Right lung (tissue), 5 donors: Measurements from ENCODE around the gene PAFAH1B2. TPM values are rescaled to one million over a fixed set of nuclear protein-coding genes. Genes with fewer than 3 reads are reported as not detected.

Experiments
- DNase-seq, 2 donors: peaks; one replicate each; pipeline ENCODE4 v3.0.0-alpha.2; 2013
- polyA plus RNA-seq, 5 donors: library from polyadenylated mRNA; unstranded; fragments of 120-200 nt; gene quantifications; one replicate each; pipeline versions ENCODE4 v1.2.1 to v1.2.3, GENCODE V29; 2013; ENCODE audit warnings: inconsistent platforms in 1 of 5, low replicate concordance in 1 of 5; ENCODE audit not compliant: insufficient read length in 5 of 5, insufficient read depth in 1 of 5

The PAFAH1B2 gene
- polyA plus RNA-seq, 5 donors: 48.3 to 70.6 (median 65.0) TPM

DNA sequence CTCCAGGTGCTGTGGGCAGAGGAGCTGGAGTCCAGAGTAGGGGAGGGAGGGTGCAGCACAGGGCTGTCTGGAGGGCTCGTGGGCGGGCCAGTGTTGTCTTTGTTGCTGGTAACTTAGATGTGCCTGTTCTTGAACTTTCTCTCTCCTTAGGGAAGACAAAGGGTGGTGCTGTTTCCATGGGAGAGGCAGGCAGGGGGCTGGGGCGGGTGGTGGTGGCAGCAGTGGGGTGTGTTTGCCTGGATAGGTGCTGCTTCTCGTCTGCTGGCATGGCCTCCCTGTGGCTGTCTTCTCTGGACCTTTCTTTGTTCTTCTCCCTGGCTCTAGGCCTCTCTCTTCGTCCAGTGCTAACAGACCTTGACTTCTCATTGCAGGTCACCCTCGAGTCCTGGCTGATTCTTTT lies 42.9 kb downstream of the PAFAH1B2 start:
- DNase-seq: no peak

DNA sequence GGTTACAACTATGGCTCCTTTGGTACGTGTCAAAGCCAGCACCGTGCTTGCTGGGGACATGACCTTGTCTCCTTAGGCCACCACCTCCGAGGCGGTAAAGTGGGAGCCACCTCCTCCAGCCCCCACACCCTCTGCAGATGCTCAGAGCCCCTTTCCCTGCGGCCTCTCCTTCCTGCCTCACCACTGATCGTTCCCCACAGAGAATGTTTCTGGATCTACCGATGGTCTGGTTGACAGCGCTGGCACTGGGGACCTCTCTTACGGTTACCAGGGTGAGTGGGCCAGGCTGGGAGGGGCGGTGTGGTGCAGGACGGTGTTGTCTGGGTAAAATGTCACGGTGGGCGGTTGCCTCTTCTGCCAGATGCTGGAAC lies 43.3 kb downstream of the PAFAH1B2 start:
- no peak for DNase-seq

DNA sequence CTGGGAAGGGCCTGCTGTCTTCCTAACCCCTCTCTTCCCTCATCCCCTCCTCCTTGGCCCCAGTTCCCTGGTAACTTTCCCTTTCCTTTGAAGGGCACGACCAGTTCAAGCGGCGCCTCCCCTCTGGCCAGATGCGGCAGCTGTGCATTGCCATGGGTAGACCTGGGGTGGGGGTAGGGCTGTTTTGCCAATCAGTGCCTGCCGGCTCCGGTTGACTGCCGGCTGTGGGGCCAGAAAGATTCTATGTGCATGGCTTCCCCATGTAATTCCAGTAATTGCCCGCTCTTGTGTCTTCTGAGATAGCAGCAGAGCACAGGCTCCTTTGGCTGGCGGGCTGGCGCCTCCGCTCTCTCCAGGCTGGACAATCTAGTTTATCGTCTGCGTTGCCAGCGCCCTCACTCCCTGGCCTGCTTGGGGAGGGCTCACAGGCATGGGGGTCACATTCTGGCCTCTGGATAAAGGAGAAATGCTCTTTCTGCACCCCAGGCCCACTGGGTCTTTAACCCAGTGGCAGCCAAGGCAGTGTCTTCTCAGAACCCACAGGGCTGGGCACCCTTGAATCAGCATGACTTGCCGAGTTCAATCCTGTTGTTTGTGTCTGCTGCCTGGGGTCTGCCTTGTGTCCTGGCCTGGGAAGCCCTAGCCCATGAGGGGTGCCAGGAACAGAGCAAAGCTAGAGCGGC lies 43.9 kb downstream of the PAFAH1B2 start:
- DNase-seq: no peak

DNA sequence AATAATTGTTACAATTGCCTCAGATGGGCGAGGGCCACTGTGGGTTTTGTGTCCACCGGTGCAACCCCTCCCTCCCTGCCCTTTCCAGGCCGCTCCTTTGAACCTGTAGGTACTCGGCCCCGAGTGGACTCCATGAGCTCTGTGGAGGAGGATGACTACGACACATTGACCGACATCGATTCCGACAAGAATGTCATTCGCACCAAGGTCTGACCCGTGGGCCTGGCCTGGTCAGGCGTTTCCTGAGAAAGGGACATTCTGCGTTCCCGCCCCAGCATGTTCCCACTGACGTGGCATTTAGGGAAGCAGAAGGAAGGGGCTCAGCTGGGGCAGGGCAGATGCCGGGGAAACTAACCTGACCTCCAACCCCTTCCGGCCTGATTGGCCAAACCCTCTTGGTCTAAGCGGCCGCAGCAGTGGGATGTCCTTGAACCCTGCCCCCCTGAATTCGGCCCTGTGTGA lies 44.6 kb downstream of the PAFAH1B2 start:
- DNase-seq: no peak

DNA sequence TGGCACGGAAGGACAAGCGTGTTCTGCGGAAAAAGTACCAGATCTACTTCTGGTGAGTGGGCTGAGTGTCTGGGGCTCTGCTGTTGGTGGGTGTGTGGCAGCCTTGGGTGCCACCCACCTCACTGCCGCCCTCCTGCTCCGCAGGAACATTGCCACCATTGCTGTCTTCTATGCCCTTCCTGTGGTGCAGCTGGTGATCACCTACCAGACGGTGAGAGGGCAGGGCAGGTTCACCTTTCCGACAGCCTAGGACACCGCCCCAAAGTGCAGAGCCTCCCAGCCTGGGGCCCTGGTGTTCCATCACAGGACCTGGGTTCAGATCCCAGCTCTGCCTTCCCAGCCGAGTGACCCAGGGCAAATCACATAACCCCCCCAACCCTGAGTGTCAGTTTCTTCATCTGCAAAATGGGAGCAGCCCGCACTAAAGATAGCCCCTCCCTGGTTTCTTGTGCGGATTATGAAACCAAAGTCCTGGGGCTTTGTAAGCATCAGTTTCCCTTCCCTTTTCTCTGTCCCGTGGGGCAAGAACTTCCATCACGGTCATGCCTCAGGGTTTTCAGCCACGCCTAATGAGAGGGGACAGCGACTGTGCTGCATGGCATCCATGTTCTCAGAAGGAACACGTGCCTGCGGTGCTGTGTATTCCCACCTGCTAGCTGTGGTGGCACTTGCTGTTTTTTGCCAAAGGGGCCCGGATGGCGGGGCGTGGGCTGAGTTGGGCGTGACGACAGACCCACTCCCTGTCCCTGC lies 45.3 kb downstream of the PAFAH1B2 start:
- DNase-seq: no peak

DNA sequence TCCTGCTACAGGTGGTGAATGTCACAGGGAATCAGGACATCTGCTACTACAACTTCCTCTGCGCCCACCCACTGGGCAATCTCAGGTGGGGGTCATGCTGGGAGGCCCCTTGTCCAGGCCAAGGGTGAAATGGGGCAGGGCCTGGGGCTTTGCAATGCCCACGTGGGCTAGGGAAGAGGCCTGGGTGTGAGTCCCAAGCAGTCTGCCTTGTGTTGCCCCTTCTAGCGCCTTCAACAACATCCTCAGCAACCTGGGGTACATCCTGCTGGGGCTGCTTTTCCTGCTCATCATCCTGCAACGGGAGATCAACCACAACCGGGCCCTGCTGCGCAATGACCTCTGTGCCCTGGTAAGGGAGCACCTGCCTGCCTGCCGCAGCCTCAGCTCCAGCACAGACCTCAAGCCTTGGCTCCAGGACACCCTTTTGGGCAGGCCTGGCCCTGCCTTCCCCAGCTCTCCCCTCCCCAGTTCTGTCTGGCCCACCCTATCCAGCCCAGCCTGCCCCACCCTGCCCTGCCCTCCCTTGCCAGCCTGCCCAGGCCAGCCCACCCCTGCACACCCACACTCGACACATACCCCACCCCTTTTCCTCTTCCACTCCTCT lies 46.0 kb downstream of the PAFAH1B2 start:
- no peak for DNase-seq

DNA sequence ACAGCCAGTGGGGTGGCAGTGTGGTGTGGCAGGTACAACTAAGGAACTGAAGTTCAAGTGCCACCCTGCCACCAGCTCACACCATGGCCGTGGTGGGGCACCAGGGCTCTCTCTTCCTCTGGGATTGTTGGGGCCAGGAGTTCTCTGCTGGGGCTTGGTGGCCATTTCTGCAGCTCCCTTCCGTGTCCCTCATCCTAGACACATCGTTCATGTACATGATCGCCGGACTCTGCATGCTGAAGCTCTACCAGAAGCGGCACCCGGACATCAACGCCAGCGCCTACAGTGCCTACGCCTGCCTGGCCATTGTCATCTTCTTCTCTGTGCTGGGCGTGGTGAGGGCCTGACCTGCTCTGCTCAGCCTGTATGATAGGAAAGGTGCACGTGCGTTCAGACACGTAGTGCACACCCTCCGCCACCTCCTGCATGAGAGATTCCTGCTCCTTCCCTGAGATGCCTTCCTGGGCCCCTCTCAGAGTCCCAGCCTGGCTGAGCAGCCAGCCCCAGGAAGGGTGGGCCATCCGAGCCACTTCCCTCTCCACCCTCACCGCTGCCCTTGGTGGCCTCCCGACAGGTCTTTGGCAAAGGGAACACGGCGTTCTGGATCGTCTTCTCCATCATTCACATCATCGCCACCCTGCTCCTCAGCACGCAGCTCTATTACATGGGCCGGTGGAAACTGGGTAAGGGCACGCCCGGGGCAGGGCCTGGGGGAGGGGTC lies 47.8 kb downstream of the PAFAH1B2 start:
- DNase-seq: no peak

DNA sequence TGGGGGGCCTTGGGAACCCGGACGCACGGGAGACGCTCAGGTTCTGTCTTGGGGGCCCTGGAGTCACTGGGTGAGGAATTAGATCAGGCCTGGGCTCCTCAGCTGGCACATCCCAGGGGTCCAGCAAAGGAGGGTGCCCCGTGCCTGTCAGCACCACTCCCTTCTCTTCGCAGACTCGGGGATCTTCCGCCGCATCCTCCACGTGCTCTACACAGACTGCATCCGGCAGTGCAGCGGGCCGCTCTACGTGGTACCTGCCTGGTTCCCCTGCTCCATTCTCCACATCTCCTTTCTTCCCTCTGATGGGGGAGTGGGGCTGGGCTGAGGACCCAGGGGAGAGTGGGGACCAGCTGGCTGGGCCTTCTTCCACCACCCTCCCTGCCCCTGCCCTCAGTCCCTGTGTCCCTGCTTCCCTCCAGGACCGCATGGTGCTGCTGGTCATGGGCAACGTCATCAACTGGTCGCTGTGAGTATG lies 48.4 kb downstream of the PAFAH1B2 start:
- DNase-seq: no peak

DNA sequence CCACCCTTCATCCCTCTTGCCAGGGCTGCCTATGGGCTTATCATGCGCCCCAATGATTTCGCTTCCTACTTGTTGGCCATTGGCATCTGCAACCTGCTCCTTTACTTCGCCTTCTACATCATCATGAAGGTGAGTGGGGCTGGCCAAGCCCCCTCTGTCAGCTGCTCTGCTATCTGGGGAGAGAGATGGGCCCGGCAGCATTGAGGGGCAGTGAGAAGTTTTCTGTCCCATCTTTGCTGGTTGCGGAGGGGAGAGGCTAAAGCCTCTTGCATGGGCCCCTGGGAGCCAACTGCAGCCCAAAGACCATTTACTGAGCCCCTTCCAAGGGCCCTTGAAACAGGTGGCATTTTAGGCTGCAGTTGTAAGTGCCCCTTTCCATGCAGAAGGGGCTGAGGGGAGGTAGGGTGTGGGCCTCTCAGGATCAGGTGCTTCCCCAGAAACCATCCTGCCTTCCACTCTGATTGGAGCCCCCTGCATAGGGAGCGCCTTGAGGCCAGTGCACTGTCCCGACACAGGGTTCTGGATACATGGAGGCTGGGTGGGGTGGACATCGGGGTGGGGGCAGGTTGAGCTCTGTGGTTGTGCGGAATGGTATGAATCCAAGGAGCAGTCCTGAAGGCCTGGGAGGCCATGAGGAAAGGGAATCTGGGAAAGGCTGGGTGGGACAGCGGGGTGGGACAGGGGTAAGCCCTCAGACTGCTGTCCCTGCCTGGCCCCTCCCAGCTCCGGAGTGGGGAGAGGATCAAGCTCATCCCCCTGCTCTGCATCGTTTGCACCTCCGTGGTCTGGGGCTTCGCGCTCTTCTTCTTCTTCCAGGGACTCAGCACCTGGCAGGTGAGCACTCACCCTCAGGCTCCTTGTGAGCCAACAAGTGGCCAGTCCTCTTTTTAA lies 49.3 kb downstream of the PAFAH1B2 start:
- no peak for DNase-seq

DNA sequence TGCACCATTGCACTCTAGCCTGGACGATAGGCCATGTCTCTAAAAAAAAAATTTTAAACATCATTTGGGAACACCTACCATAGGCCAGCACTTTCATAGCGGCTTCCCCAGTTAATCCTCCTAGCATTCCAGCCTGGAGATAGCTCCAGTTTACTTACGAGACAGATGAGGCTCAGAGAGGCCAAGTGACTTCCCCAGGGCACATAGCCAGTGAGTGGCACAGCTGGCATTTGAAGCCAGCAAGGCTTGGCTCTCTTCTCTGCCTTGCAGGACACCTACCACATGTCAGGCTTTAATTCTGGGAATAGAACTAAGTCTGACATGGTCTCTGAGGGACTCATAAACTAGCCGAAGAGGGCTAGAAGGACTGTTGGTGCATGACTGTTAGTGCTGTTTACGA lies 50.2 kb downstream of the PAFAH1B2 start:
- no peak for DNase-seq

DNA sequence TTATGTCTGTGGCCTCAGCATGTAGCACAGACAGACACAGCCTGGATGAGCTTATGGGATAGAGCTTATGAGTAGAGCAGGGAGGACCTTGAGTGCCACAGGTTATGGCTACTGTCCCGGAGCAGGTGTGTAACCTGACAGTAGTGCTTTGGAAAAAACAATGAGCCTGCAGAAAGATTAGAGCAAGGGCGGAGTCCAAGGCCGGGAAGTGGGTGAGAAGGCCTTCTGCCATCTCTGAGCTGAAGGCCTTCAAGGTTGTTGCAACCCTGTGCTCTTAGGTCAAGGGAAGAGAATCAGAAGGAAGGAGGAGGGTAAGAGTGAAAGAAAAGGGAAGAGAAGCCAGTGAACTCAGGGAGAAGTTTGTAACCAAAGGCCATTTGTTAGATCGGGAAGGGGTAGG lies 51.2 kb downstream of the PAFAH1B2 start:
- DNase-seq: no peak

DNA sequence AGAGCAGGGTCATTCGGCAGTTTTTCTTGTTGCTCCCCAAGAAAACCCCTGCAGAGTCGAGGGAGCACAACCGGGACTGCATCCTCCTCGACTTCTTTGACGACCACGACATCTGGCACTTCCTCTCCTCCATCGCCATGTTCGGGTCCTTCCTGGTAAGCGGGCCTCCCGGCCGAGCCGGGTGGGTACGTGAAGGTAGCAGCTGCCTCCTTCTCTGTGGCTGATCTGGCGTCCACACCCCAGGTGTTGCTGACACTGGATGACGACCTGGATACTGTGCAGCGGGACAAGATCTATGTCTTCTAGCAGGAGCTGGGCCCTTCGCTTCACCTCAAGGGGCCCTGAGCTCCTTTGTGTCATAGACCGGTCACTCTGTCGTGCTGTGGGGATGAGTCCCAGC lies 51.7 kb downstream of the PAFAH1B2 start:
- no peak for DNase-seq

DNA sequence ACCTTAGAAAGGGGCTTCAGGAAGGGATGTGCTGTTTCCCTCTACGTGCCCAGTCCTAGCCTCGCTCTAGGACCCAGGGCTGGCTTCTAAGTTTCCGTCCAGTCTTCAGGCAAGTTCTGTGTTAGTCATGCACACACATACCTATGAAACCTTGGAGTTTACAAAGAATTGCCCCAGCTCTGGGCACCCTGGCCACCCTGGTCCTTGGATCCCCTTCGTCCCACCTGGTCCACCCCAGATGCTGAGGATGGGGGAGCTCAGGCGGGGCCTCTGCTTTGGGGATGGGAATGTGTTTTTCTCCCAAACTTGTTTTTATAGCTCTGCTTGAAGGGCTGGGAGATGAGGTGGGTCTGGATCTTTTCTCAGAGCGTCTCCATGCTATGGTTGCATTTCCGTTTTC lies 52.9 kb downstream of the PAFAH1B2 start:
- DNase-seq: no peak

DNA sequence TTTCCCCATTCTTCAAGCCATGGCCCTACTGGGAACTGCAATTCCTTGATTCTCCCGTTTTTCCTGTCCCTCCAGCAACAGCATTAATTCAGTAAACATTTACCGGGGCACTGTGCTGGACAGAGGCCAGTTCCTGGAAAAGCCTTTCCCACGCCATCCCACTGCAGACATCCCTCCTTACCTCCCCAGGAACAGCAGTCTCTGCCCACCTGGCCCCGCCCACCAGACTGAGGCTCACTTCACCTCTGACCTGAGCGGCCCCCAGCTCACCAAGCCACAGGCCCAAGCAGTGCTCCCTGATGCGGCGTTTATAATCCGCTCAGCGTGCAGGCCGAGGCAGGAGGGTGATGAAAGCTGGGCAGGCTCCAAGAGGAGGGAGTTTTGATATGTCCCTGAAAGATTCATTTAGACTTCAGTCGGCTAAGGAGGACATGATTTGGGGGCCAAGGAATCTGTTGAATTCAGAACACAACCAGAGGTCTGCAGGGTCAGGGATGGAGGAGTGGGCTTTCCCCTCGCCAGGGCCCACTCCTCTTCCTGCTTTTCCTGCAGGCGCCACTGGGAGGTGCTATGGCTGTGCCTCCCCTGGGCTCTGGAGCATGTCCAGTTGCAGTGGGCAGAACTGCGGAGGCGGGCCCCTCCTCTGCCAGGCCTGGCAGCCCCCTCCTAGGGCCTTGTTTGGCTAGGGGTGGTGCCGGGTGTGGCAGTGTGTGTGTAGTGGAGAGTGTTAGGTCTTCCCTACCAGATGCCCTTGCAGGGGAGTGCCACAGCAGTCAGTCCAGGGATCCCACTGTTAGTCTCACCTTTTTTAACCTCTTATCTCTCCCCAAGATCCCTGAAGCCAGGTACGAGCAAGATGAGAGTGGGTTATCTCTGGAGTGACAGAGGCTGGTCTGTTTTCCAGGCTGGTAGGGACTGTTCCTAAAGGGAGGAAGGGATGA lies 53.7 kb downstream of the PAFAH1B2 start:
- no peak for DNase-seq

DNA sequence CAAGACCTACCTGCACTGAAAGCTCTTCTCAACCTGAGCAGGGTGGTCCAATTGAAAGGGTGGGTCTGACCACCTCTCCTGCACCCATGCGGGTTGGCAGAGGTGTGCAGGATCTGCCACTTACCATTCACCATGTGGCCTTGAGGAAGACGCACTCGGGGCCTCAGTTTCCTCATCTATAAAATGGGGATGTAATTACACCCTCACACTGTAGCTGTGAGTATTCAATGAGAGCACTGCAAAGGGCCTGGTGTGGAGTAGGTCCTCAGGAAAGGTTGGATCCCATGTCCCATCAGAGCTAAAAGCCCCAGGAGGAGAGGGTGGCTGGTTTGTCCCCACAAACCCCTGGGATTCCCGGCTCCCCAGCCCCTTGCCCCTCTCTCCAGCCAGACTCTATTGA lies 54.5 kb downstream of the PAFAH1B2 start:
- no peak for DNase-seq

DNA sequence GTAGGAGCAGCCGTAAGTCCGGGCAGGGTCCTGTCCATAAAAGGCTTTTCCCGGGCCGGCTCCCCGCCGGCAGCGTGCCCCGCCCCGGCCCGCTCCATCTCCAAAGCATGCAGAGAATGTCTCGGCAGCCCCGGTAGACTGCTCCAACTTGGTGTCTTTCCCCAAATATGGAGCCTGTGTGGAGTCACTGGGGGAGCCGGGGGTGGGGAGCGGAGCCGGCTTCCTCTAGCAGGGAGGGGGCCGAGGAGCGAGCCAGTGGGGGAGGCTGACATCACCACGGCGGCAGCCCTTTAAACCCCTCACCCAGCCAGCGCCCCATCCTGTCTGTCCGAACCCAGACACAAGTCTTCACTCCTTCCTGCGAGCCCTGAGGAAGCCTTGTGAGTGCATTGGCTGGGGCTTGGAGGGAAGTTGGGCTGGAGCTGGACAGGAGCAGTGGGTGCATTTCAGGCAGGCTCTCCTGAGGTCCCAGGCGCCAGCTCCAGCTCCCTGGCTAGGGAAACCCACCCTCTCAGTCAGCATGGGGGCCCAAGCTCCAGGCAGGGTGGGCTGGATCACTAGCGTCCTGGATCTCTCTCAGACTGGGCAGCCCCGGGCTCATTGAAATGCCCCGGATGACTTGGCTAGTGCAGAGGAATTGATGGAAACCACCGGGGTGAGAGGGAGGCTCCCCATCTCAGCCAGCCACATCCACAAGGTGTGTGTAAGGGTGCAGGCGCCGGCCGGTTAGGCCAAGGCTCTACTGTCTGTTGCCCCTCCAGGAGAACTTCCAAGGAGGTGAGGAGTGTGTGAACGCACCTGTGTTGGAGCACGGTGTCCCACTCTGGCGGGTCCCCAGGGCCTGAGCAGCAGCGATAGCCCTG lies 55.2 kb downstream of the PAFAH1B2 start, which contains the start of gene TAGLN:
Gene TAGLN, plus strand, starts transcription at position 318 of the 863 bp plus-strand sequence. CDS start 3,644 bp downstream, outside the sequence.
- peak in 1 of 2 donors; percentile 50 for DNase-seq

DNA sequence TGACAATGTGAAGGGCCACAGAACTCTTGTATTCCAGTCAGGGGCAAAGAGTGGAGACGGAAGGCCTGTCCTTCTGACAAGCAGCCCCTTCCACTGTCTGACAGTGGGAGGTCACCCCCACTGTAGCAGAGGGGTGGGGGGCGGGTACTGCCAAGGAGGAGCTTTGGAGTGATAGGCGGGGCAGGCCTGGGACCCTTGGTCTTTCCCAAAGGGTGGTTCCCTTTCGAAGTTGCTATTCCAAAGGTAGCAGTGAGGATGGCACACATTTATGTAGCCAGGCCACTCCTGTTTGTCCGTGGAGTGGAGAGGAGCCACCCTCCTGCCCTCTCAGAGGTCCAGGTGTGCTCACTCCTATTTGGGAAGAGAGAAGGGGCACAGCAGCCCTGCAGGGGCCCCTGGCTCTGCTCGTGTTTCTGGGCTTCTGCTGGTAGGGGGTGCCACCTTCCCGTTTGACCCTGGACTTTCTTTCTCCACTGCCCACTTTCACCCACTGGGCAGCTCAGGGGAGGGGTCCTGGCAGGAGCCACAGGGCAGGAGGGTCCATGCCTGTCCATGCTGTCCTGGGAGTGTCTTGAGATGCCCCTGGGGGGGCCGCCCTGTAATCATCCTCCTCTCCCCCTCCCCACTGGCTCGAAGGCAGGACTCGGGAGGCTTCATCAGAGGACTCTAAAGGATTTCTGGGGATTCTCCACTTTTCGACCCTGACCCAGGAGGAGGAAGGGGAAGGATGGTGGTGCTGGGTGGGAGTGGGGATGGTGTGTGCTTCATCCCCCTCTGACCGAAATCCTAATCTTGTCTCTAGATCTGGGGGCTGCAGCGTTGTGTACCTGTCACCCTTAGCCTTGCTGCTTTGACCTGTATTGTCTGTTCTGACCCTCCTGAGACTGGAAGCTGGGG lies 56.1 kb downstream of the PAFAH1B2 start:
- no peak for DNase-seq
